MM.1S (cell line): ENCODE data around the gene PLTP.

Experiments
- DNase-seq: peaks from one replicate; pipeline ENCODE4 v3.0.0-alpha.2; 2015
- H2AFZ ChIP-seq: fragments of 300-600 bp; sonication (generic); 2 replicates; pipeline ENCODE4 v1.6.0; 2016; ENCODE audit warnings: antibody characterized with exemption, low read length
- H3F3A ChIP-seq: fragments of 300-600 bp; sonication (generic); 2 replicates; pipeline ENCODE4 v1.6.1; 2016; ENCODE audit warnings: mild to moderate bottlenecking, antibody characterized with exemption, low read length, moderate library complexity, mixed read lengths; ENCODE audit not compliant: insufficient read depth
- H3K27ac ChIP-seq: fragments of 300-600 bp; sonication (generic); 2 replicates; pipeline ENCODE4 v1.5.1; 2016; ENCODE audit warnings: mild to moderate bottlenecking, low read length
- H3K27me3 ChIP-seq: fragments of 300-600 bp; sonication (generic); replicated peaks from 2 replicates; pipeline ENCODE4 v1.6.0; 2016; ENCODE audit warnings: low read length; ENCODE audit not compliant: insufficient read depth
- H3K36me3 ChIP-seq: fragments of 300-600 bp; sonication (generic); replicated peaks from 2 replicates; pipeline ENCODE4 v1.6.1; 2016; ENCODE audit warnings: mild to moderate bottlenecking, low read length, mixed read lengths; ENCODE audit not compliant: insufficient read depth
- H3K4me1 ChIP-seq: fragments of 300-600 bp; sonication (generic); 2 replicates; pipeline ENCODE4 v1.6.1; 2016; ENCODE audit warnings: low read length, mixed read lengths
- H3K4me2 ChIP-seq: fragments of 300-600 bp; sonication (generic); 2 replicates; pipeline ENCODE4 v1.6.0; 2016; ENCODE audit warnings: low read depth, low read length
- H3K4me3 ChIP-seq: fragments of 300-600 bp; sonication (generic); 2 replicates; pipeline ENCODE4 v1.5.1; 2016; ENCODE audit warnings: low read length, mixed read lengths
- H3K79me2 ChIP-seq: fragments of 300-600 bp; sonication (generic); 2 replicates; pipeline ENCODE4 v1.6.1; 2016; ENCODE audit warnings: mixed run types, low read length, mixed read lengths
- H3K9ac ChIP-seq: fragments of 300-600 bp; sonication (generic); 2 replicates; pipeline ENCODE4 v1.6.1; 2016; ENCODE audit warnings: low read length, mixed read lengths
- H3K9me2 ChIP-seq: fragments of 300-600 bp; sonication (generic); replicated peaks from 2 replicates; pipeline ENCODE4 v1.6.1; 2016; ENCODE audit warnings: mild to moderate bottlenecking, low read length, mixed read lengths; ENCODE audit not compliant: insufficient read depth
- H3K9me3 ChIP-seq: fragments of 300-600 bp; sonication (generic); replicated peaks from 2 replicates; pipeline ENCODE4 v1.6.1; 2016; ENCODE audit warnings: mild to moderate bottlenecking, low read length, mixed read lengths; ENCODE audit not compliant: insufficient read depth
- H4K20me1 ChIP-seq: fragments of 300-600 bp; sonication (generic); 2 replicates; pipeline ENCODE4 v1.6.1; 2016; ENCODE audit warnings: mild to moderate bottlenecking, low read length, moderate library complexity, mixed read lengths; ENCODE audit not compliant: insufficient read depth
- EZH2 ChIP-seq: fragments of 300-600 bp; sonication (generic); optimal IDR thresholded peaks from 2 replicates; pipeline ENCODE3; 2017; ENCODE audit warnings: low read depth, mild to moderate bottlenecking, antibody characterized with exemption, low read length, mixed read lengths
- EZH2phosphoT487 ChIP-seq: fragments of 300-600 bp; sonication (generic); IDR thresholded peaks from 2 replicates; pipeline ENCODE4 v1.6.1; 2018; ENCODE audit warnings: antibody characterized with exemption, low read length
- TF ChIP-seq, protein P1 (sequence below): fragments of 300-600 bp; sonication (generic); IDR thresholded peaks from 2 replicates; pipeline ENCODE4 v1.5.1; 2016; ENCODE audit warnings: antibody characterized with exemption, low read length, mixed read lengths

The PLTP gene

DNA sequence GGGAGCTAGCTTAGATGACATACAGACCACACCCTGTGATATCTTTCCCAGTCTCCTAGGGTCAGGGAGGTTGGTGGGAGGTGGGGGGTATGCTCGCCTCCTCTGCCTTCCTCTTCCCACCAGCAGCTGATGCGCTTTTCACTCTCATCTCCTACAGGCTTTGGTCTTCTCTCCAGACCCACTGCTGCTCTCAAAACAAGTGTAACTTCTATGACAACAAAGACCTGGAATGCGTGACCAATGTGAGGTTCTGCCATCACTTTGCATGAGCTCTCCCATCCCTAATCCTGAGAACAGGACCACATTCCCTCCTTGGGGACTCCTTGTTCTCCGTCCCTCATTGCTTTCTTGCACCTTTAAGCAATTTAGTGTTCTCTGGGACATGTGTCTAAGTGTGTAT lies 18.1 kb downstream of the PLTP start:
- Histone ChIP-seq H3K9ac (no peak overlapping the region), H3K4me2 (no peak overlapping the region), H4K20me1 (no peaks in the 10 kb centered on the region), H2AFZ (no peak overlapping the region), H3F3A (peaks cover 21% of the 10 kb centered on the region), H3K79me2 (peaks cover 18% of the 10 kb centered on the region), H3K9me3 (no peaks in the 10 kb centered on the region), H3K27ac (no peak overlapping the region; the same call in 1 of the 2 replicates), H3K36me3 (no peaks in the 10 kb centered on the region), H3K4me3 (no peak overlapping the region), H3K4me1 (peaks cover 14% of the 10 kb centered on the region), H3K27me3 (no peaks in the 10 kb centered on the region), H3K9me2 (no peaks in the 10 kb centered on the region)
- TF ChIP-seq EZH2phosphoT487: no peak
- TF ChIP-seq EZH2: no peak
- TF ChIP-seq, protein P1, sequence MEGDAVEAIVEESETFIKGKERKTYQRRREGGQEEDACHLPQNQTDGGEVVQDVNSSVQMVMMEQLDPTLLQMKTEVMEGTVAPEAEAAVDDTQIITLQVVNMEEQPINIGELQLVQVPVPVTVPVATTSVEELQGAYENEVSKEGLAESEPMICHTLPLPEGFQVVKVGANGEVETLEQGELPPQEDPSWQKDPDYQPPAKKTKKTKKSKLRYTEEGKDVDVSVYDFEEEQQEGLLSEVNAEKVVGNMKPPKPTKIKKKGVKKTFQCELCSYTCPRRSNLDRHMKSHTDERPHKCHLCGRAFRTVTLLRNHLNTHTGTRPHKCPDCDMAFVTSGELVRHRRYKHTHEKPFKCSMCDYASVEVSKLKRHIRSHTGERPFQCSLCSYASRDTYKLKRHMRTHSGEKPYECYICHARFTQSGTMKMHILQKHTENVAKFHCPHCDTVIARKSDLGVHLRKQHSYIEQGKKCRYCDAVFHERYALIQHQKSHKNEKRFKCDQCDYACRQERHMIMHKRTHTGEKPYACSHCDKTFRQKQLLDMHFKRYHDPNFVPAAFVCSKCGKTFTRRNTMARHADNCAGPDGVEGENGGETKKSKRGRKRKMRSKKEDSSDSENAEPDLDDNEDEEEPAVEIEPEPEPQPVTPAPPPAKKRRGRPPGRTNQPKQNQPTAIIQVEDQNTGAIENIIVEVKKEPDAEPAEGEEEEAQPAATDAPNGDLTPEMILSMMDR: no peak
- no peak for DNase-seq

DNA sequence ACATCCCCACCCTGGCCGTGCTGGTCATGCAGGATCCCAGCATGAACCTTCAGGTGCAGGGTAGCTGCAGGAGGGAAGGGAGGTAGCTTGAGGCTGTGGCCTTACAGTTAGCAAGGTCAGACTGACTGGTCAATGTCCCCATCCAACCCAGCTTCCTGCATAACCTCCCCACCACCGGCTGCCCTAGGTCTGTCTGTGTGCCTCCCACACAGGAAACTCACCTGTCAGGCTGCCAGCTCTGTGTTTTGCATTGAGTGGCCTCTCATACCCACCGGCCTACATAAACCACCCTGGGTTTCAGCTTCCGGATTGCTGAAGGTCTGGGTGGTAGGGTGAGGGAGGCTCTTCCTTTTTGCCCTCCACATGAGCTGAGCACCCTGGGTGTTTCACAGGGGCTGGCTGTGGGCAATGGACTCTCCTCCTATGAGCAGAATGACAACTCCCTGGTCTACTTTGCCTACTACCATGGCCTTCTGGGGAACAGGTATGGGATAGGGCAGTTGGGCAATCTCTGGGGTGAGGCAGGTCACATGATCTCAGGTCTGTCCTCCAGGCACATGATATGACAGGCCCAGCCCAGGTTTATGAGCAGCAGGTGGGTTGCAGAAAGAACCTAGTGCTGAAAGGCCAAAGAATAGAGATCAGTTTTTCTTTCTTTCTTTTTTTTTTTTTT lies 19.0 kb downstream of the PLTP start:
- H3K9me2 ChIP-seq: no peaks in the 10 kb centered on the region
- H3K4me1 ChIP-seq: peaks cover 14% of the 10 kb centered on the region
- peak; percentile 69 for DNase-seq
- no peaks in the 10 kb centered on the region for H3K36me3 ChIP-seq
- H3K4me3 ChIP-seq: peak overlapping the region; percentile 80; the same call in 1 of the 2 replicates
- peak overlapping the region; percentile 98 for H3K4me2 ChIP-seq
- H3K9me3 ChIP-seq: no peaks in the 10 kb centered on the region
- no peaks in the 10 kb centered on the region for H3K27me3 ChIP-seq
- no peaks in the 10 kb centered on the region for H4K20me1 ChIP-seq
- TF ChIP-seq, protein P1: no peak
- TF ChIP-seq EZH2phosphoT487: no peak
- TF ChIP-seq EZH2: no peak
- peak overlapping the region; percentile 25 for H2AFZ ChIP-seq
- H3K27ac ChIP-seq: peak overlapping the region; percentile 71
- peaks cover 18% of the 10 kb centered on the region for H3K79me2 ChIP-seq
- H3K9ac ChIP-seq: peak overlapping the region; percentile 30; the same call in 1 of the 2 replicates
- peaks cover 21% of the 10 kb centered on the region for H3F3A ChIP-seq

DNA sequence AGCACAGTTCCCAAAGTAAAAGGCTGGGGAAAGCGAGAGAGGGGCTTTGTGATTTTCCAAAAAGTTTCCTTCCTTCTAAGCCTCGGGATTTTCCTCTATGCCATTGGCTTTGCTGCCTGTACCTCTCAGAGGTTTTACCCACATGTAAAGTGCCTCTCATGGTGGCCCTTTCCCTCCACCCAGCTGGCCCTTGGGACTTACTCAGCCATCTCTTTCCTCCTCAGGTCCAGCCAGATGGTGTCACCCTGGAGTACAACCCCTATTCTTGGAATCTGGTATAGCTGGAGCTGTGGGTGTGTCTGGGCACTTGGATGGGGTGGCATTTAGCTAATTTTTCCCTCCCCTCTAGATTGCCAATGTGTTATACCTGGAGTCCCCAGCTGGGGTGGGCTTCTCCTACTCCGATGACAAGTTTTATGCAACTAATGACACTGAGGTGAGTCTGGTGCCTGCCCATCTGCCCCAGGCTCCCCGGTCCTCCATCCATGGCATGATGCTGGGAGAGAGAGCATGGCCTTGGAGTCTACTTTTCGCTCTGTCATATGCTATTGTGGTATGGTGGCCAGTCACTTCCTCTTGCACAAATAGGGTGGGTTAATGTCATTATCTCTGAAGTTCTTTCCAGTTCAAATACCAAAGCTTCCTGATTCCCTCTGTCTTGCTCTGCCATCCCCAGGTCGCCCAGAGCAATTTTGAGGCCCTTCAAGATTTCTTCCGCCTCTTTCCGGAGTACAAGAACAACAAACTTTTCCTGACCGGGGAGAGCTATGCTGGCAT lies 19.7 kb downstream of the PLTP start:
- no peak for TF ChIP-seq EZH2
- TF ChIP-seq, protein P1: no peak
- TF ChIP-seq EZH2phosphoT487: no peak
- no peaks in the 10 kb centered on the region for H3K36me3 ChIP-seq
- peak overlapping the region; percentile 98 for H3K4me2 ChIP-seq
- H3K9ac ChIP-seq: peak overlapping the region; percentile 72; the same call in 1 of the 2 replicates
- no peaks in the 10 kb centered on the region for H4K20me1 ChIP-seq
- H3K9me3 ChIP-seq: no peaks in the 10 kb centered on the region
- H3K27me3 ChIP-seq: no peaks in the 10 kb centered on the region
- H3K9me2 ChIP-seq: no peaks in the 10 kb centered on the region
- peaks cover 18% of the 10 kb centered on the region for H3K79me2 ChIP-seq
- peak overlapping the region; percentile 80 for H3K4me3 ChIP-seq
- no peak for DNase-seq
- H3K27ac ChIP-seq: peak overlapping the region; percentile 71; the same call in 1 of the 2 replicates
- peak overlapping the region; percentile 98; the same call in 1 of the 2 replicates for H2AFZ ChIP-seq
- peaks cover 14% of the 10 kb centered on the region for H3K4me1 ChIP-seq
- peaks cover 21% of the 10 kb centered on the region for H3F3A ChIP-seq
